Measurements from ENCODE around the gene DHX35. TPM values are rescaled to one million over a fixed set of nuclear protein-coding genes. Genes with fewer than 3 reads are reported as not detected.

DHX35 gene
- total and polyA plus RNA-seq, 2 of the 8 experiments (the other 6 are each of a cell fraction or from before 2014, with no cell fraction given) = 21.9 to 27.7 TPM

DNA sequence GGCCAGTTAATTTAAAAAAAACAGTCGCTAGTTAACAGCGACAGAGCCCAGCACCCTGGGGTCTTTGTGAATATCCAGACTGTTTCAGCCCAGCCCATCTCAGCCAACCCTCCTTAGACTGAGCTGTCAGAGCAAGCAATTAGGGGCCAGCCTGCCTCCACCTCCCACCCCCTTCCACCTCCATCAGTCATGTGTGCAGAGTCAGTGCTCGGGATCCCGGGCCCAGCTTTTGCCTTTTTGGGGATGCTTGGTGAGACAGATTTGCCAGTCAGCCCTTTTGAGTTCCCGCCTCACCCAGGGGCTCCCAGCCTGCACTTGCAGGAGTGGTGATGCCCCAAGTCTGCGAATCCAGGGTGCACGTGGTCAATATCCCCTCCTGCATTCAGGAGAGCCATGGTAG lies 42.5 kb upstream of the DHX35 start:
- Histone ChIP-seq H3K23me2 (ENCODE audit: low read depth, low read length) (no peaks in the 10 kb centered on the region), H2BK20ac (ENCODE audit: low read length) (no peak overlapping the region), H2BK5ac (ENCODE audit: low read depth, low read length) (no peak overlapping the region), H3K27me3 (replicated peaks in 1 of 4; ENCODE audit: control insufficient read depth in 3 of 4, extremely low read depth in 1 of 4, insufficient read depth in 3 of 4, low read length in 3 of 4) (no peaks in the 10 kb centered on the region; a peak in 1 of 7 replicates), H3K79me2 (ENCODE audit: control insufficient read depth in 1 of 2, insufficient read depth in 2 of 2, low read length in 2 of 2) (no peaks in the 10 kb centered on the region), H2BK12ac (ENCODE audit: low read depth, low read length) (no peak overlapping the region), H3K36me3 (ENCODE audit: control insufficient read depth in 2 of 4, insufficient read depth in 4 of 4, low read length in 3 of 4) (no peaks in the 10 kb centered on the region; a peak in 2 of 8 replicates), H3K79me1 (ENCODE audit: low read depth, low read length) (no peaks in the 10 kb centered on the region), H3K56ac (replicated peaks; ENCODE audit: insufficient read length, low read depth, low read length) (no peak overlapping the region), H4K8ac (ENCODE audit: extremely low read depth, insufficient read depth, low read length) (no peak overlapping the region), H3K4me1 (replicated peaks in 1 of 4; ENCODE audit: control insufficient read depth in 3 of 4, insufficient read depth in 4 of 4, low read length in 3 of 4) (no peaks in the 10 kb centered on the region; a peak in 1 of 7 replicates), H3K9me3 (ENCODE audit: insufficient read depth in 2 of 2, low read depth in 1 of 2, low read length in 1 of 2) (no peaks in the 10 kb centered on the region), H3K4me2 (ENCODE audit: insufficient read depth in 1 of 2, low read depth in 2 of 2, low read length in 2 of 2) (no peak overlapping the region), H3K14ac (ENCODE audit: insufficient read length) (no peak overlapping the region), H3K27ac (ENCODE audit: low read depth, low read length) (no peak overlapping the region), H3K4me3 (ENCODE audit: extremely low read depth in 1 of 4, insufficient read depth in 2 of 4, low read depth in 3 of 4, low read length in 4 of 4) (no peak overlapping the region), H3K23ac (ENCODE audit: insufficient read length) (no peak overlapping the region), H3K9ac (replicated peaks in 1 of 4; ENCODE audit: extremely low read depth in 1 of 4, low read depth in 3 of 4, low read length in 3 of 4) (no peak overlapping the region), H2AK5ac (ENCODE audit: low read depth, low read length) (no peak overlapping the region), H2BK15ac (ENCODE audit: low read length) (no peak overlapping the region), H2AFZ (ENCODE audit: low read length) (no peak overlapping the region), H3K4ac (replicated peaks; ENCODE audit: insufficient read length, low read depth, low read length) (no peak overlapping the region), H4K5ac (ENCODE audit: insufficient read length, low read depth, low read length) (no peak overlapping the region), H4K91ac (replicated peaks; ENCODE audit: insufficient read length, low read length) (no peak overlapping the region), H3K18ac (ENCODE audit: extremely low read depth, low read length) (no peak overlapping the region), H2BK120ac (replicated peaks; ENCODE audit: low read depth, low read length) (no peak overlapping the region), H4K20me1 (replicated peaks in 1 of 2; ENCODE audit: control insufficient read depth in 1 of 2, insufficient read depth in 2 of 2, low read length in 2 of 2) (no peaks in the 10 kb centered on the region)
- ChIA-PET CTCF (ENCODE audit: partially characterized antibody) (interaction anchor here (0.8 to 4.0 kb wide), 3 partner anchors 11 to 85 kb away, joined by 3 to 17 read pairs (median 4); no protein-coding TSS in a partner anchor), POLR2A (ENCODE audit: partially characterized antibody) (interaction anchor here (1.2 to 1.9 kb wide), 2 partner anchors 23 to 42 kb away, joined by 3 to 7 read pairs; partner anchors contain the start of gene DHX35)
- FAIRE-seq = no peak
- 88% methylated on average over 5 of the region's 7 CpGs; no CpG with 5 or more reads in 1 of the 2 experiments for WGBS, 2 experiments (ENCODE audit: extremely low coverage in 1 of 2, insufficient coverage in 1 of 2, insufficient read length in 1 of 2, insufficient replicate concordance in 2 of 2, low coverage in 1 of 2, low lambda C conversion rate in 2 of 2, missing lambda C conversion rate in 1 of 2)
- DNase-seq (ENCODE audit: low read depth in 1 of 2, low spot score in 2 of 2) = no peak
- TF ChIP-seq HDAC6 (IDR thresholded peaks at IDR 0.05; ENCODE audit: low read depth, low read length) (no peak), POLR2AphosphoS5 (IDR thresholded peaks at IDR 0.05; ENCODE audit: low read depth, low read length) (no peak), YY1 (IDR thresholded peaks at IDR 0.05; ENCODE audit: low read depth, low read length) (no peak), POU5F1 (IDR thresholded peaks at IDR 0.05; ENCODE audit: low read depth, low read length) (no peak), GTF2F1 (IDR thresholded peaks at IDR 0.05; ENCODE audit: borderline replicate concordance, low read depth, low read length) (no peak), JUN (IDR thresholded peaks at IDR 0.05; ENCODE audit: low read depth, low read length) (no peak), CBX5 (IDR thresholded peaks at IDR 0.05; ENCODE audit: low read depth, low read length) (no peak), ZNF274 (IDR thresholded peaks at IDR 0.05; ENCODE audit: borderline replicate concordance, extremely low read depth, low read length) (no peak), POLR2A (IDR thresholded peaks at IDR 0.05; ENCODE audit: control extremely low read depth in 1 of 2, low read depth in 2 of 2, low read length in 2 of 2) (no peak), FOSL1 (IDR thresholded peaks at IDR 0.05; ENCODE audit: insufficient read depth, low read depth, low read length) (no peak), BRCA1 (IDR thresholded peaks at IDR 0.05; ENCODE audit: low read depth, low read length) (no peak), RBBP5 (IDR thresholded peaks at IDR 0.05; ENCODE audit: borderline replicate concordance, low read depth, low read length) (no peak)
- TF ChIP-seq, protein P1, sequence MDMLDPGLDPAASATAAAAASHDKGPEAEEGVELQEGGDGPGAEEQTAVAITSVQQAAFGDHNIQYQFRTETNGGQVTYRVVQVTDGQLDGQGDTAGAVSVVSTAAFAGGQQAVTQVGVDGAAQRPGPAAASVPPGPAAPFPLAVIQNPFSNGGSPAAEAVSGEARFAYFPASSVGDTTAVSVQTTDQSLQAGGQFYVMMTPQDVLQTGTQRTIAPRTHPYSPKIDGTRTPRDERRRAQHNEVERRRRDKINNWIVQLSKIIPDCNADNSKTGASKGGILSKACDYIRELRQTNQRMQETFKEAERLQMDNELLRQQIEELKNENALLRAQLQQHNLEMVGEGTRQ (IDR thresholded peaks at IDR 0.05; ENCODE audit: low read length) = no peak
- TF ChIP-seq, protein P2, sequence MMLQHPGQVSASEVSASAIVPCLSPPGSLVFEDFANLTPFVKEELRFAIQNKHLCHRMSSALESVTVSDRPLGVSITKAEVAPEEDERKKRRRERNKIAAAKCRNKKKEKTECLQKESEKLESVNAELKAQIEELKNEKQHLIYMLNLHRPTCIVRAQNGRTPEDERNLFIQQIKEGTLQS (IDR thresholded peaks at IDR 0.05; ENCODE audit: insufficient read depth, low read depth, low read length) = no peak
